Measurements from ENCODE around the gene CACNA1A. TPM values are rescaled to one million over a fixed set of nuclear protein-coding genes. Genes with fewer than 3 reads are reported as not detected.

Gene CACNA1A
- total and polyA plus RNA-seq, 2 of the 4 experiments (the other 2 are of a cell fraction) = 5.9 to 15.0 TPM

GRCh38 chr19:13466697-13467096 lies 39.6 kb downstream of the CACNA1A start:
- Histone ChIP-seq H4K20me1 (ENCODE audit: insufficient read depth, low read length) (no peaks in the 10 kb centered on the region), H2AK5ac (ENCODE audit: low read depth, low read length) (no peak overlapping the region), H3K23ac (ENCODE audit: low read depth, low read length) (no peak overlapping the region), H2BK5ac (ENCODE audit: low read depth, low read length, poor library complexity, severe bottlenecking) (no peak overlapping the region), H3K27me3 (ENCODE audit: control insufficient read depth, insufficient read depth, low read length) (no peaks in the 10 kb centered on the region), H3K14ac (replicated peaks; ENCODE audit: low read depth, low read length) (no peak overlapping the region), H4K91ac (ENCODE audit: insufficient read depth, low read depth, low read length) (no peak overlapping the region), H3K4me3 (ENCODE audit: insufficient read depth, low read depth, low read length) (no peak overlapping the region), H3K9ac (ENCODE audit: low read depth, low read length) (no peak overlapping the region), H4K5ac (ENCODE audit: low read depth, low read length) (no peak overlapping the region), H3K4me2 (ENCODE audit: low read depth, low read length) (no peak overlapping the region), H3K4ac (ENCODE audit: low read depth, low read length) (no peak overlapping the region), H3K4me1 (ENCODE audit: control insufficient read depth, insufficient read depth, low read length) (no peaks in the 10 kb centered on the region), H2AK9ac (replicated peaks; ENCODE audit: low read depth, low read length, poor library complexity) (no peak overlapping the region), H3K79me1 (ENCODE audit: low read depth in 1 of 2, low read length in 2 of 2) (no peaks in the 10 kb centered on the region), H3K36me3 (ENCODE audit: control insufficient read depth, insufficient read depth, low read length) (no peaks in the 10 kb centered on the region), H3K18ac (ENCODE audit: low read depth, low read length) (no peak overlapping the region), H2AFZ (replicated peaks; ENCODE audit: low read length, poor library complexity) (no peak overlapping the region), H2BK20ac (ENCODE audit: low read depth, low read length) (no peak overlapping the region), H3K9me1 (ENCODE audit: insufficient read depth, low read length) (no peaks in the 10 kb centered on the region), H3K27ac (ENCODE audit: insufficient read depth, low read length) (no peak overlapping the region), H4K8ac (ENCODE audit: low read depth in 2 of 2, low read length in 2 of 2) (no peak overlapping the region), H2BK120ac (ENCODE audit: low read depth, low read length) (no peak overlapping the region), H2BK15ac (ENCODE audit: low read depth, low read length) (no peak overlapping the region), H3K56ac (ENCODE audit: extremely low read depth, insufficient read depth, low read length) (no peak overlapping the region), H3K9me3 (ENCODE audit: control insufficient read depth, insufficient read depth, low read length) (no peaks in the 10 kb centered on the region)
- ChIA-PET POLR2A (ENCODE audit: unreplicated experiment) (no interaction called here), CTCF (no interaction called here)
- no TSS peak for BruUV-seq (replicated peaks)
- ATAC-seq (ENCODE audit: low read depth) = no peak
- in situ Hi-C loops (cut with MboI; ENCODE audit: low sequenced_read_pairs) (no loop called here), dilution Hi-C loops (cut with HindIII; ENCODE audit: low sequenced_read_pairs, unreplicated experiment) (no loop called here), intact Hi-C loops (cut with micrococcal nuclease) (loop anchor here (10.0 kb wide), 1 partner anchor 48 kb away; no protein-coding TSS in a partner anchor)
- no CpG with 5 or more reads among the region's 5 CpGs for WGBS, 2 experiments (ENCODE audit: extremely low coverage in 2 of 2, insufficient read length in 1 of 2)
- DNase-seq = no peak
- no peak for TF ChIP-seq CTCF (conservative IDR thresholded peaks at IDR 0.05; ENCODE audit: low read depth, low read length)
- no peak for TF ChIP-seq CEBPB (IDR thresholded peaks at IDR 0.05; ENCODE audit: low read depth, low read length)
- TF ChIP-seq RCOR1 (IDR thresholded peaks at IDR 0.05; ENCODE audit: insufficient replicate concordance, low read length) = no peak
- TF ChIP-seq SMC3 (IDR thresholded peaks at IDR 0.05; ENCODE audit: low read depth, low read length) = no peak
- no peak for TF ChIP-seq CHD1 (IDR thresholded peaks at IDR 0.05; ENCODE audit: low read depth, low read length)
- TF ChIP-seq POLR2A (IDR thresholded peaks at IDR 0.05; ENCODE audit: low read depth, low read length) = no peak
- no peak for TF ChIP-seq USF2 (IDR thresholded peaks at IDR 0.05; ENCODE audit: low read depth, low read length)
- no peak for TF ChIP-seq FOS (IDR thresholded peaks at IDR 0.05; ENCODE audit: low read depth, low read length)
- no peak for TF ChIP-seq RAD21 (IDR thresholded peaks at IDR 0.05; ENCODE audit: low read length)
- no peak for TF ChIP-seq ELK1 (IDR thresholded peaks at IDR 0.05; ENCODE audit: borderline replicate concordance, low read depth, low read length)
- TF ChIP-seq MAFK (IDR thresholded peaks at IDR 0.05; ENCODE audit: low read depth, low read length) = no peak
- TF ChIP-seq MXI1 (IDR thresholded peaks at IDR 0.05; ENCODE audit: borderline replicate concordance, low read depth, low read length) = no peak
- no peak for TF ChIP-seq NFE2L2 (IDR thresholded peaks at IDR 0.05; ENCODE audit: low read depth, low read length)

All from IMR-90 (cell line).